ENCODE results near the gene C2orf78. TPM values are rescaled to one million over a fixed set of nuclear protein-coding genes. Genes with fewer than 3 reads are reported as not detected.
"Not testable (repeated sequence)": the region's sequence is repeated elsewhere in the genome, so short reads cannot be mapped to it uniquely, and the experiment has no call there.

C2orf78 gene
- polyA plus RNA-seq, 4 donors = not detected

- DNase-seq (ENCODE audit: low read depth in 4 of 4, low spot score in 3 of 4) = peak; percentile 88 to 92 (median 90)
Observed at GRCh38 chr2:73779467-73780236, 4.3 kb upstream of the C2orf78 start, which contains the start of gene DUSP11. DUSP11 (minus strand) TSS chr2:73780103; CDS start chr2:73779974, 129 bp downstream.

GRCh38 chr2:73780237-73780582 lies 3.8 kb upstream of the C2orf78 start:
- DNase-seq (ENCODE audit: low read depth in 4 of 4, low spot score in 3 of 4) = no peak

- not testable (repeated sequence) for DNase-seq (ENCODE audit: low read depth in 4 of 4, low spot score in 3 of 4)
Observed at GRCh38 chr2:73783402-73783801, 581 bp upstream of the C2orf78 start.

GRCh38 chr2:73811878-73812277 lies 27.9 kb downstream of the C2orf78 start:
- no peak for DNase-seq (ENCODE audit: low read depth in 4 of 4, low spot score in 3 of 4)

GRCh38 chr2:73812635-73813034 lies 28.7 kb downstream of the C2orf78 start:
- DNase-seq (ENCODE audit: low read depth in 4 of 4, low spot score in 3 of 4) = no peak

GRCh38 chr2:73818296-73818695 lies 34.3 kb downstream of the C2orf78 start:
- no peak for DNase-seq (ENCODE audit: low read depth in 4 of 4, low spot score in 3 of 4)

- no peak for DNase-seq (ENCODE audit: low read depth in 4 of 4, low spot score in 3 of 4)
Observed at GRCh38 chr2:73821227-73821626, 37.2 kb downstream of the C2orf78 start.

GRCh38 chr2:73821669-73822068 lies 37.7 kb downstream of the C2orf78 start:
- no peak for DNase-seq (ENCODE audit: low read depth in 4 of 4, low spot score in 3 of 4)

- DNase-seq (ENCODE audit: low read depth in 4 of 4, low spot score in 3 of 4) = no peak
Observed at GRCh38 chr2:73822276-73822675, 38.3 kb downstream of the C2orf78 start.

- no peak for DNase-seq (ENCODE audit: low read depth in 4 of 4, low spot score in 3 of 4)
Observed at GRCh38 chr2:73822991-73823390, 39.0 kb downstream of the C2orf78 start.

- no peak for DNase-seq (ENCODE audit: low read depth in 4 of 4, low spot score in 3 of 4)
Observed at GRCh38 chr2:73823416-73823815, 39.4 kb downstream of the C2orf78 start.

- peak; percentile 54 to 68 (median 58) for DNase-seq (ENCODE audit: low read depth in 4 of 4, low spot score in 3 of 4)
Observed at GRCh38 chr2:73823916-73824523, 40.0 kb downstream of the C2orf78 start.

GRCh38 chr2:73825408-73825807 lies 41.4 kb downstream of the C2orf78 start:
- no peak for DNase-seq (ENCODE audit: low read depth in 4 of 4, low spot score in 3 of 4)

- no peak for DNase-seq (ENCODE audit: low read depth in 4 of 4, low spot score in 3 of 4)
Observed at GRCh38 chr2:73827018-73827417, 43.0 kb downstream of the C2orf78 start.

- no peak for DNase-seq (ENCODE audit: low read depth in 4 of 4, low spot score in 3 of 4)
Observed at GRCh38 chr2:73827660-73828388, 43.8 kb downstream of the C2orf78 start.

- no peak for DNase-seq (ENCODE audit: low read depth in 4 of 4, low spot score in 3 of 4)
Observed at GRCh38 chr2:73828389-73828817, 44.4 kb downstream of the C2orf78 start.

GRCh38 chr2:73828818-73829570 lies 45.0 kb downstream of the C2orf78 start, which contains the start of gene STAMBP:
STAMBP (plus strand) TSS chr2:73828961; CDS start chr2:73830857, 1,896 bp downstream.
- peak; percentile 97 to 98 (median 97) for DNase-seq (ENCODE audit: low read depth in 4 of 4, low spot score in 3 of 4)

GRCh38 chr2:73830871-73831401 lies 47.0 kb downstream of the C2orf78 start:
- no peak for DNase-seq (ENCODE audit: low read depth in 4 of 4, low spot score in 3 of 4)

- no peak for DNase-seq (ENCODE audit: low read depth in 4 of 4, low spot score in 3 of 4)
Observed at GRCh38 chr2:73832930-73833329, 48.9 kb downstream of the C2orf78 start.
